ACC112 (cell line): ENCODE measurements around the gene NPHS1.
"Not testable (repeated sequence)": the region's sequence is repeated elsewhere in the genome, so short reads cannot be mapped to it uniquely, and the experiment has no call there.

ENCODE experiments used
- H2AFZ ChIP-seq: fragments of 200-600 bp; sonication (generic); one replicate; pipeline ENCODE4 v1.6.0; 2017; ENCODE audit warnings: antibody characterized with exemption, low read length; ENCODE audit not compliant: unreplicated experiment
- H3K27ac ChIP-seq: fragments of 200-600 bp; sonication (generic); 2 replicates; pipeline ENCODE4 v1.5.1; 2014; ENCODE audit warnings: low read depth, mild to moderate bottlenecking, antibody characterized with exemption, low read length, moderate library complexity
- H3K27me3 ChIP-seq: fragments of 200-600 bp; sonication (generic); 2 replicates; pipeline ENCODE4 v1.6.1; 2014; ENCODE audit warnings: mild to moderate bottlenecking, antibody characterized with exemption, low read length, moderate library complexity, mixed read lengths; ENCODE audit not compliant: insufficient read depth
- H3K36me3 ChIP-seq: fragments of 200-600 bp; sonication (generic); 2 replicates; pipeline ENCODE4 v1.6.1; 2016; ENCODE audit warnings: mild to moderate bottlenecking, antibody characterized with exemption, low read length, moderate library complexity, mixed read lengths; ENCODE audit not compliant: insufficient read depth
- H3K4me1 ChIP-seq: fragments of 200-600 bp; sonication (generic); one replicate; pipeline ENCODE4 v1.6.1; 2016; ENCODE audit warnings: low read length, mixed read lengths; ENCODE audit not compliant: insufficient read depth, unreplicated experiment, control insufficient read depth
- H3K4me3 ChIP-seq: fragments of 200-600 bp; sonication (generic); 2 replicates; pipeline ENCODE4 v1.5.1; 2014; ENCODE audit warnings: mild to moderate bottlenecking, low read depth, low read length
- H3K79me2 ChIP-seq: fragments of 200-600 bp; sonication (generic); one replicate; pipeline ENCODE4 v1.6.0; 2016; ENCODE audit warnings: low read length; ENCODE audit not compliant: control insufficient read depth, unreplicated experiment, insufficient read depth

The NPHS1 gene

DNA sequence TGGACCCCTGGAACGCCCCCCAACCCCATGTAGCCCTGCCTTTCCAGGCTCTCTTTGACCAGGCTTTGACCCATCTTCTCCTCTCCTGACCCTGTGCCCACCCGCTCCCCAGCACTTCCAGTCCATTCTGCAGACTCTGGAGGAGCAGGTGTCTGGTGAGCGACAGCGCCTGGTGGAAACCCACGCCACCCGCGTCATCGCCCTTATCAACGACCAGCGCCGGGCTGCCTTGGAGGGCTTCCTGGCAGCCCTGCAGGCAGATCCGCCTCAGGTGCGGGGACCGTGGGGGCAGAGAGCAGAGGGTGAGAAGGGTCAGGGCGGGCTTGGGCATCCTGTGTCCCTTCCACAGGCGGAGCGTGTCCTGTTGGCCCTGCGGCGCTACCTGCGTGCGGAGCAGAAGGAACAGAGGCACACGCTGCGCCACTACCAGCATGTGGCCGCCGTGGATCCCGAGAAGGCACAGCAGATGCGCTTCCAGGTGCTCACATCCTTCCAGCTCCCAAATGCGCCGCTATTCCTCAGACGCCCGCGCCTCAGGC, 22.2 kb upstream of the NPHS1 start:
- Histone ChIP-seq H3K4me1 (no peaks in the 10 kb centered on the region), H3K4me3 (no peak overlapping the region), H3K36me3 (no peaks in the 10 kb centered on the region), H3K27me3 (no peaks in the 10 kb centered on the region), H2AFZ (no peak overlapping the region), H3K79me2 (no peaks in the 10 kb centered on the region), H3K27ac (no peak overlapping the region)

DNA sequence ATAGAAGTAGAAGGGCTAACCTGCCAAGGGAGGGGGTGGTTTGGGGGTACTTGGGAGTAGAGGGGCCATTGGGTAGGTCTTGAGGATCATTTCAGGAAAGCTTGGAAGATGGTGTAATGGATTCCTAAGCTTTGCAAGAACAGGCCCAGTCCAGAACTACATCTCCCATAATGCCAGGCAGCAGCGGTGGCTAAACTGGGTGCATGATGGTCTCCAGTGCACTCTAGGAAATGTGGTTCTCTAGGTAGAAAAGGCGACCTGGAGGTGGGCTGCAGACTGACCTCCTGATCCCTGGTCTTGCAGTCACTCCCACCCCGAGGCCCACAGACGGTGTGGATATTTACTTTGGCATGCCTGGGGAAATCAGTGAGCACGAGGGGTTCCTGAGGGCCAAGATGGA, 19.9 kb upstream of the NPHS1 start:
- no peaks in the 10 kb centered on the region for H3K36me3 ChIP-seq
- no peaks in the 10 kb centered on the region for H3K79me2 ChIP-seq
- H3K27ac ChIP-seq: no peak overlapping the region
- H3K4me3 ChIP-seq: no peak overlapping the region
- no peak overlapping the region for H2AFZ ChIP-seq
- H3K27me3 ChIP-seq: no peaks in the 10 kb centered on the region
- peaks cover 6% of the 10 kb centered on the region for H3K4me1 ChIP-seq

DNA sequence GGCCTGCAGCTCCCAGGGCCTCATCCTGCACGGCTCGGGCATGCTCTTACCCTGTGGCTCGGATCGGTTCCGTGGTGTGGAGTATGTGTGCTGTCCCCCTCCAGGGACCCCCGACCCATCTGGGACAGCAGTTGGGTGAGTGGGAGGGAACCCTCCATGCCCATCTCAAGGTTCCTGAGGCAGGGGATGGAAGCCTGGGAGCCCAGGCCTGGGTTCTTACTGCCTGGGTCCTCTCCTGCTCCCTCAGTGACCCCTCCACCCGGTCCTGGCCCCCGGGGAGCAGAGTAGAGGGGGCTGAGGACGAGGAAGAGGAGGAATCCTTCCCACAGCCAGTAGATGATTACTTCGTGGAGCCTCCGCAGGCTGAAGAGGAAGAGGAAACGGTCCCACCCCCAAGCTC, 19.3 kb upstream of the NPHS1 start:
- Histone ChIP-seq H3K79me2 (no peaks in the 10 kb centered on the region), H3K27me3 (no peaks in the 10 kb centered on the region), H2AFZ (no peak overlapping the region)

DNA sequence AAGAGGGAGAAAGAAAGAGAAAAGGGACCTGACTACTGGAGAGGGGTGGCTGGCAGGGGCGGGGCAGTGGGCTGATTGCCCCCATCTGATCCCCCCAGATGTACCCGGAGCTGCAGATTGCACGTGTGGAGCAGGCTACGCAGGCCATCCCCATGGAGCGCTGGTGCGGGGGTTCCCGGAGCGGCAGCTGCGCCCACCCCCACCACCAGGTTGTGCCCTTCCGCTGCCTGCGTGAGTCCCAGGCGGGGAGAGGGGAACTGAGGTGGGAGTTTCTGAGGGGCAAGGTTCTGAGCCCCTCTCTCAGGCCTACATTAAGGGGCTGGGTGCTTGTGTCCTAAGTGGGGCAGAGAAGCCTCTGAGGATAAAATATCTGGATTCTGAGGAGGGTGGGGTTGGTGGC, 18.5 kb upstream of the NPHS1 start:
- peaks cover 6% of the 10 kb centered on the region for H3K4me1 ChIP-seq
- H3K79me2 ChIP-seq: no peaks in the 10 kb centered on the region
- no peak overlapping the region for H3K4me3 ChIP-seq
- no peaks in the 10 kb centered on the region for H3K36me3 ChIP-seq
- no peak overlapping the region for H2AFZ ChIP-seq
- 0 out of 2 replicates have a peak, but pooled peaks cover 2% of the 10 kb centered on the region for H3K27me3 ChIP-seq
- H3K27ac ChIP-seq: no peak overlapping the region

More for the DNA sequence above, 19.3 kb upstream of the NPHS1 start:
- H3K4me1 ChIP-seq: peaks cover 6% of the 10 kb centered on the region
- H3K27ac ChIP-seq: no peak overlapping the region
- H3K4me3 ChIP-seq: no peak overlapping the region
- no peaks in the 10 kb centered on the region for H3K36me3 ChIP-seq

DNA sequence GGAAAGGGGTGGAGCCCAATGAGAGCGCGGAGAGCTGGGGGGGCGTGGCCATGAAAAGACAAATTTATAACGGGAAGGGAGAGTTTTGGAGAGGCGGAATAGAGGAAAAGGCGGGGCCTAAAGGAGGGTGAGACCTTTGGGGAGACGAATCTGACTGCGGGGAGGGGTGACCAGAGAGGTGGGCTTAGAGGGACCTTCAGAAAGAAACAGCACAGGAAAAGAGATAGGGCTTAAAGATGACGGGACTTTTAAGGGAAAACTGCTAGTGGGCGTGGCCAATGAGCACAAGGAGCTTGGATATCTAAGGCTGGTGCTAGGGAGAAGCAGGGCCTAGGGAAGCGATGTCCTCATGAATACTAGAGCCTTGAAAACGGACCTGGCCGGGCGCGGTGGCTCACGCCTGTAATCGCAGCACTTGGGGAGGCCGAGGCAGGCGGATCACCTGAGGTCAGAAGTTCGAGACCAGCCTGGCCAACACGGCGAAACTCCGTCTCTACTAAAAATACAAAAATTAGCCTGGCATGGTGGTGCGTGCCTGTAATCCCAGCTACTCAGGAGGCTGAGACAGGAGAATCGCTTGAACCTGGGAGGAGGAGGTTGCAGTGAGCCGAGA, 17.9 kb upstream of the NPHS1 start:
- H3K4me1 ChIP-seq, H2AFZ ChIP-seq, H3K27me3 ChIP-seq, H3K27ac ChIP-seq, H3K79me2 ChIP-seq, H3K36me3 ChIP-seq: not testable (repeated sequence)
- peak overlapping the region; percentile 79 for H3K4me3 ChIP-seq

DNA sequence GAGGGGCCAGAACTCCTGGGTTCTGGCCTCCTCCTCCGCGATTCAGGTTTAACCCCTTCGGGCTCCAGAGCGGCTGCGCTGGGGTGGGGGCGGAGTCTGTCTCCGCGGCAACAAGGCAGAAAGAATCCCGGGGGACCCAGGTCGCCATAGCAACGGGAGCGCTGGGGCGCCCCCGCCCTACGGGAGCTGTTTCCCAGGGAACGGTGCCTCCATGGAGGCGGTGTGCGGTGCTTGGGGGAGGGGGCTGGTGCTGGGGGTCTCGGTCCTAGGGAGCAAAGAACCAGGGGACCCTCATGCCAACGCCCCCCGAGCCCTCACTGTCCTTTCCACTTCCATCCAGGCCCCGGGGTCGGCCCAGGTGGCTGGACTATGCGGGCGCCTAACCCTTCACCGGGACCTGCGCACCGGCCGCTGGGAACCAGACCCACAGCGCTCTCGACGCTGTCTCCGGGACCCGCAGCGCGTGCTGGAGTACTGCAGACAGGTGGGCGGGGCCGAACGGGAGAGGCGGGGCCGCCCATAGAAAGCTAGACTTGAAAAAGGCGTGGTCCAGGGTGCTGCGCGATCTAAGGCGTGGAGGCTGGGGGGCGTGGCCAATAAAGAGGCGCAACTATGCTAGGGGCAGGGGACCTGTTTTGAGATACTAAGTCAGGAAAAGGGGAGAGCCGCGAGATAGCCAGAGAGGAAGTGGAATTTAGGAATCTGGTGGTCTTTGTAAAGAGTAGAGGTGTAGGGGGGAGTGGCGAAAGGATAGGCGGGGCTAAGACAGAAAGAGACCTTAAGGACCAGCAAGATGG, 17.2 kb upstream of the NPHS1 start:
- Histone ChIP-seq H3K27ac (no peak overlapping the region), H3K27me3 (0 out of 2 replicates have a peak, but pooled peaks cover 7% of the 10 kb centered on the region), H3K36me3 (no peaks in the 10 kb centered on the region), H3K4me1 (peaks cover 6% of the 10 kb centered on the region), H3K79me2 (no peaks in the 10 kb centered on the region), H3K4me3 (peak overlapping the region; percentile 79), H2AFZ (no peak overlapping the region)

DNA sequence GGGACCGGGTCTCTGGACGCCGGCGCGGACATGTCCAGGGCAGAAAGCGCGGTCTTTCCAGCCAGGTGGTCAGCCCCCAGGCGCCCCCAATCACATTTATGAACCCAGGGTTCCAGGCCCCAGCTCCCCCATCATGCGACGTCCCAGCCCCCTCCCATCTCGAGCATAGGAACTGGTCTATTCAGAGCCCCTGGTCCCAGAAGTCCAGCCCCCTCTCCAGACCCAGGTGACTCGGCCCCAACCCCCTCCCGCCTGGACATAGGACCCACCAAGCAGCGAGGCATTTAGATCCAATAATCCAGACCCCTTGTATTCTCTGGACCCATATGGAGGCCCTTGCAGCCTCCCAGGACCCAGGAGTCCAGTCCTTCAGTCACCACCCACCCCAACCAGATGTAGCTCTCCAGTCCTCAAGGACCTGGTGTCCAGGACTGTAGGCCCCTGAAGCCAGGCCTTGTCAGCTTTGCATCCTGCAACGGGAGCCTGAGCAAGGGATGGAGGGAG, 16.6 kb upstream of the NPHS1 start:
- Histone ChIP-seq H3K4me1 (peaks cover 6% of the 10 kb centered on the region), H3K27ac (no peak overlapping the region), H3K4me3 (peak overlapping the region; percentile 79), H3K36me3 (no peaks in the 10 kb centered on the region), H2AFZ (peak overlapping the region; percentile 60), H3K27me3 (0 out of 2 replicates have a peak, but pooled peaks cover 7% of the 10 kb centered on the region), H3K79me2 (no peaks in the 10 kb centered on the region)

DNA sequence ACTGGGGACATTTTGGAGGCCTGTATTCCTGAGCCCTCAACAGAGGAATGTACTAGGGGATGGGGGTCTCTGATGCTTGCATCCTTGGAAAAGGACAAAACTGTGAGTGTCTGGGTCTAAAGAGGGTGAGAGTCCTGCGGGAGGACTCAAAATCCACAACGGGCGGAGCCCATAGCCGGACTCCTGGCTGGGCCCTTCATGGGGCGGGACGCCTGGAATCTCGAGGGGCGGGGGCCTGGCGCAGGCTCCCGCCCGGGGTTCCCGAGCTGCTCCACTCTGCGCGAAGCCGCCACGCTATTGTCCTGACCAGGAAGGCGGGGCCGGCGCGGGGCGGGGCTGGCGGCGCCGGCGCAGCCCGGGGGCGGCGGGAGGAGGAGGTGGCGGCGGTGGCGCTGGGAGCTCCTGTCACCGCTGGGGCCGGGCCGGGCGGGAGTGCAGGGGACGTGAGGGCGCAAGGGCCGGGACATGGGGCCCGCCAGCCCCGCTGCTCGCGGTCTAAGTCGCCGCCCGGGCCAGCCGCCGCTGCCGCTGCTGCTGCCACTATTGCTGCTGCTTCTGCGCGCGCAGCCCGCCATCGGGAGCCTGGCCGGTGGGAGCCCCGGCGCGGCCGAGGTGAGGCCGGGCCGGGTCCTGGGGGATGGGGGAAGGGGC, 16.0 kb upstream of the NPHS1 start, which contains the start of gene APLP1:
TSS of gene APLP1 (plus strand) at position 403 of the 651 bp plus-strand sequence. CDS start at position 466, 63 bp downstream.
- Histone ChIP-seq H3K27ac (no peak within 1 kb of the TSS), H3K4me1 (peaks cover 6% of the 10 kb centered on the region), H3K79me2 (no peaks in the 10 kb centered on the region), H3K27me3 (0 out of 2 replicates have a peak, but pooled peaks cover 7% of the 10 kb centered on the region), H3K36me3 (no peaks in the 10 kb centered on the region), H2AFZ (peak within 1 kb of the TSS; percentile 60), H3K4me3 (peak within 1 kb of the TSS; percentile 79)

DNA sequence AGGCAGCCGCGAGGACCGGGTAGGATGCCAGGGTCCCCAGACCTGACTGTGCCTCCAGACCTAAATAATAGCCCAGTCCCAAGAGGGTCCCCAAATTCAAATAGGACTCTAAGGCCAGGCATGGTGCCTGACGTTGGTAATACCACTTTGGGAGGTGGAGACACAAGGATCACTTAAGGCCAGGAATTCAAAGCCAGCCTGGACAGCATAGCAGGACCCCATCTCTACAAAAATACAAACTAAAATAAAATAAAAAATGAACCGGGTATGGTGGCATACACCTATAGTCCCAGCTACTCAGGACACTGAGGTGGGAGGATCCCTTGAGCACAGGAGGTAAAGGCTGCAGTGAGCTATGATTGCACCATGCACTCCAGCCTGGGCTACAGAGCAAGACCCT, 10.7 kb upstream of the NPHS1 start:
- Histone ChIP-seq H3K79me2 (no peaks in the 10 kb centered on the region), H3K4me3 (no peak overlapping the region), H3K27ac (no peak overlapping the region), H3K36me3 (no peaks in the 10 kb centered on the region), H3K27me3 (peaks cover 32% of the 10 kb centered on the region), H3K4me1 (no peaks in the 10 kb centered on the region), H2AFZ (no peak overlapping the region)

DNA sequence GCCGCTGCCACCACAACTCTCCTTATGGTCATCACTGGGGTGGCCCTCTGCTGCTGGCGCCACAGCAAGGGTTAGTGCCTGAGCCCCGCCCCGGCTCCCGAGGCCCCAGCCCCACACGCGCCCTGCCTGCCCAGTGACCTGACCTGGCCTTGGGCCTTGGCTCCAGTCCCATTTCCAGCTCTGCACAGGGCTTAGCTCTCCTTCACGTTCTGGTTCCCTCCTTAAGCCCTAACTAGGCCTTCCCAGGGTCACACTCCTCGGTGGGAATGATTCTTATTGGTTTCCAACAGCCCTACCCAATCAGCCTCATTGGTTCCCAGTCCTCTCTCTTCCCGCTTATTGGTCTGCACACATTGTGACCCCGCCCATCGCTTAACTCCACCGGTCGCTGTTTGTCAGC, 10.2 kb upstream of the NPHS1 start:
- H3K27ac ChIP-seq: no peak overlapping the region
- no peaks in the 10 kb centered on the region for H3K36me3 ChIP-seq
- no peaks in the 10 kb centered on the region for H3K4me1 ChIP-seq
- H3K27me3 ChIP-seq: peaks cover 32% of the 10 kb centered on the region
- no peak overlapping the region for H3K4me3 ChIP-seq
- no peak overlapping the region for H2AFZ ChIP-seq
- no peaks in the 10 kb centered on the region for H3K79me2 ChIP-seq
